ENCODE measurements around the gene IER2. TPM values are rescaled to one million over a fixed set of nuclear protein-coding genes. Genes with fewer than 3 reads are reported as not detected.
"Not testable (repeated sequence)": the region's sequence is repeated elsewhere in the genome, so short reads cannot be mapped to it uniquely, and the experiment has no call there.

Gene IER2
- total RNA-seq, 1 experiment from 2014 or later, result 247 TPM

DNA sequence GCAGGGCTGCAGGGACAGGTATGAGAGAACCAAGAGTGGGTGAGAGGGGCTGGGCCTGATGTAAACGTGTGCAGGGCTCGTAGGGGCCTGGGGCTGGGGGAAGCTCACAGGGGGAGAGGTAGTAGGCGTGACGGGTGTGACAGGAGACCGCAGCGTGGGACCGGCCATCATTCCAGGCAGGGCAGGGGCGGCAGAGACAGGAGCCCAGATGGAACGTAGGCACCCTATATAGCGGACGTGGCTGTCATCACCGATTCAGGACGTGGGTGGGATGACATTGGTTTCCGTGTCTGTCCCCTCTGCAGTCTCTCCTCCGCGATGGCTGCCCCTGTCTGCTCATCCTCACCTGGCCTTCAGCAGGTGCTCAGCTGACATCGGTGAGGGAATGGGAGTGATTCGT is 48.4 kb downstream of the IER2 start:
- RAD21 ChIA-PET (ENCODE audit: low non-redundant PET in 1 of 2, low total read pairs in 2 of 2, uncharacterized antibody in 2 of 2, unreplicated experiment in 2 of 2), result interaction anchor here in 1 of 2 experiments (0.7 kb wide), 1 partner anchor 75 kb away, joined by 3 read pairs; no protein-coding TSS in a partner anchor
- H3K9me2 ChIP-seq (ENCODE audit: insufficient read depth), result no peaks in the 10 kb centered on the region
- H4K20me1 ChIP-seq (ENCODE audit: insufficient read depth), result no peaks in the 10 kb centered on the region
- CTCF ChIA-PET, result no interaction called here
- intact Hi-C loops (cut with micrococcal nuclease), result no loop called here
- no peaks in the 10 kb centered on the region for H3K36me3 ChIP-seq (ENCODE audit: control insufficient read depth in 1 of 2, insufficient read depth in 2 of 2, low read length in 2 of 2)
- POLR2A ChIA-PET, result no interaction called here
- BruUV-seq (replicated peaks), result no TSS peak
- ATAC-seq (no peak), DNase-seq (ENCODE audit: low read depth, low spot score) (no peak)
- H3K4me2 ChIP-seq (ENCODE audit: low read length), result no peak overlapping the region
- no peak overlapping the region for H3K4me3 ChIP-seq (replicated peaks in 1 of 2; ENCODE audit: low read depth in 1 of 2, low read length in 2 of 2)
- H2AFZ ChIP-seq (ENCODE audit: low read depth, low read length, poor library complexity, severe bottlenecking), result no peak overlapping the region
- no peak overlapping the region for H3K9ac ChIP-seq (ENCODE audit: low read length)
- H3K9me3 ChIP-seq (ENCODE audit: control insufficient read depth in 1 of 2, insufficient read depth in 1 of 2, low read depth in 1 of 2, low read length in 2 of 2), result no peaks in the 10 kb centered on the region
- H3K79me2 ChIP-seq (ENCODE audit: insufficient read depth, low read length), result no peaks in the 10 kb centered on the region
- H3K4me1 ChIP-seq (ENCODE audit: control insufficient read depth in 1 of 2, insufficient read depth in 2 of 2, low read length in 2 of 2), result peaks cover 18 to 27% of the 10 kb centered on the region in 2 experiments
- no peaks in the 10 kb centered on the region for H3K27me3 ChIP-seq (ENCODE audit: insufficient read depth, low read length)
- no peak overlapping the region for H3K27ac ChIP-seq (ENCODE audit: low read depth, low read length)
- TF ChIP-seq, protein P1, sequence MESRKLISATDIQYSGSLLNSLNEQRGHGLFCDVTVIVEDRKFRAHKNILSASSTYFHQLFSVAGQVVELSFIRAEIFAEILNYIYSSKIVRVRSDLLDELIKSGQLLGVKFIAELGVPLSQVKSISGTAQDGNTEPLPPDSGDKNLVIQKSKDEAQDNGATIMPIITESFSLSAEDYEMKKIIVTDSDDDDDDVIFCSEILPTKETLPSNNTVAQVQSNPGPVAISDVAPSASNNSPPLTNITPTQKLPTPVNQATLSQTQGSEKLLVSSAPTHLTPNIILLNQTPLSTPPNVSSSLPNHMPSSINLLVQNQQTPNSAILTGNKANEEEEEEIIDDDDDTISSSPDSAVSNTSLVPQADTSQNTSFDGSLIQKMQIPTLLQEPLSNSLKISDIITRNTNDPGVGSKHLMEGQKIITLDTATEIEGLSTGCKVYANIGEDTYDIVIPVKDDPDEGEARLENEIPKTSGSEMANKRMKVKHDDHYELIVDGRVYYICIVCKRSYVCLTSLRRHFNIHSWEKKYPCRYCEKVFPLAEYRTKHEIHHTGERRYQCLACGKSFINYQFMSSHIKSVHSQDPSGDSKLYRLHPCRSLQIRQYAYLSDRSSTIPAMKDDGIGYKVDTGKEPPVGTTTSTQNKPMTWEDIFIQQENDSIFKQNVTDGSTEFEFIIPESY (IDR thresholded peaks at IDR 0.05; ENCODE audit: extremely low read depth, insufficient replicate concordance, low read length), result no peak
- TF ChIP-seq JUND (IDR thresholded peaks at IDR 0.05) (no peak), CEBPB (IDR thresholded peaks at IDR 0.05; ENCODE audit: low read depth) (no peak), SRF (IDR thresholded peaks at IDR 0.05; ENCODE audit: low read depth) (no peak)
- TF ChIP-seq, protein P2, sequence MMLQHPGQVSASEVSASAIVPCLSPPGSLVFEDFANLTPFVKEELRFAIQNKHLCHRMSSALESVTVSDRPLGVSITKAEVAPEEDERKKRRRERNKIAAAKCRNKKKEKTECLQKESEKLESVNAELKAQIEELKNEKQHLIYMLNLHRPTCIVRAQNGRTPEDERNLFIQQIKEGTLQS (IDR thresholded peaks at IDR 0.05), result no peak

GRCh38 chr19:13202112-13202511 is 51.9 kb downstream of the IER2 start:
- POLR2A ChIA-PET; H3K9ac ChIP-seq (ENCODE audit: low read length); H3K4me1 ChIP-seq (ENCODE audit: control insufficient read depth in 1 of 2, insufficient read depth in 2 of 2, low read length in 2 of 2); H3K27ac ChIP-seq (ENCODE audit: low read depth, low read length); DNase-seq (ENCODE audit: low read depth, low spot score); H3K27me3 ChIP-seq (ENCODE audit: insufficient read depth, low read length); CTCF ChIA-PET; H3K4me3 ChIP-seq (replicated peaks in 1 of 2; ENCODE audit: low read depth in 1 of 2, low read length in 2 of 2); BruUV-seq (replicated peaks); H3K9me2 ChIP-seq (ENCODE audit: insufficient read depth); ATAC-seq; H4K20me1 ChIP-seq (ENCODE audit: insufficient read depth); H2AFZ ChIP-seq (ENCODE audit: low read depth, low read length, poor library complexity, severe bottlenecking); H3K36me3 ChIP-seq (ENCODE audit: control insufficient read depth in 1 of 2, insufficient read depth in 2 of 2, low read length in 2 of 2); H3K9me3 ChIP-seq (ENCODE audit: control insufficient read depth in 1 of 2, insufficient read depth in 1 of 2, low read depth in 1 of 2, low read length in 2 of 2); intact Hi-C loops (cut with micrococcal nuclease); H3K4me2 ChIP-seq (ENCODE audit: low read length); H3K79me2 ChIP-seq (ENCODE audit: insufficient read depth, low read length): not testable (repeated sequence)
- RAD21 ChIA-PET (ENCODE audit: low non-redundant PET in 1 of 2, low total read pairs in 2 of 2, uncharacterized antibody in 2 of 2, unreplicated experiment in 2 of 2), result interaction anchor here in 1 of 2 experiments (0.6 kb wide), 1 partner anchor 11 kb away, joined by 3 read pairs; no protein-coding TSS in a partner anchor

Other genes starting within 250 kb of the IER2 start
- gene SYCE2, start 231.1 kb upstream of the IER2 start, total RNA-seq (2021; ENCODE audit: unreplicated experiment), result 0.25 TPM
- 129 TPM for gene FARSA, start 216.7 kb upstream of the IER2 start, total RNA-seq (2021; ENCODE audit: unreplicated experiment)
- gene CALR, start 211.8 kb upstream of the IER2 start, total RNA-seq (2021; ENCODE audit: unreplicated experiment), result 739 TPM
- gene RAD23A, start 204.5 kb upstream of the IER2 start, total RNA-seq (2021; ENCODE audit: unreplicated experiment), result 163 TPM
- gene GADD45GIP1, start 193.2 kb upstream of the IER2 start, total RNA-seq (2021; ENCODE audit: unreplicated experiment), result 35.9 TPM
- 0.25 TPM for gene DAND5, start 180.8 kb upstream of the IER2 start, total RNA-seq (2021; ENCODE audit: unreplicated experiment)
- gene NFIX, start 154.9 kb upstream of the IER2 start, total RNA-seq (2021; ENCODE audit: unreplicated experiment), result 34.8 TPM
- gene LYL1, start 47.6 kb upstream of the IER2 start, total RNA-seq (2021; ENCODE audit: unreplicated experiment), result 2.6 TPM
- gene TRMT1, start 33.7 kb upstream of the IER2 start, total RNA-seq (2021; ENCODE audit: unreplicated experiment), result 84.4 TPM
- gene NACC1, start 32.1 kb upstream of the IER2 start, total RNA-seq (2021; ENCODE audit: unreplicated experiment), result 181 TPM
- 149 TPM for gene STX10, start within 50 bp of the IER2 start, total RNA-seq (2021; ENCODE audit: unreplicated experiment)

Data from HCT116 (cell line).